Thoracic aorta (tissue), 2 donors: Measurements from ENCODE around the gene SECISBP2. TPM values are rescaled to one million over a fixed set of nuclear protein-coding genes. Genes with fewer than 3 reads are reported as not detected.
"Not testable (repeated sequence)": the region's sequence is repeated elsewhere in the genome, so short reads cannot be mapped to it uniquely, and the experiment has no call there.

Experiments used
- ATAC-seq: fragments of 150-250 bp; one replicate; pipeline ENCODE4 v1.8.0; 2017; ENCODE audit warnings: low read depth; ENCODE audit not compliant: insufficient number of reproducible peaks, low FRiP score
- DNase-seq: peaks from one replicate; pipeline ENCODE4 v3.0.0-alpha.2; 2020; ENCODE audit warnings: low spot score
- H3K27ac ChIP-seq, 2 donors: fragments of 200-600 bp; sonication (generic); 1 replicate in 1 of 2; 2 replicates in 1 of 2; pipeline ENCODE4 v1.5.1; 2016; ENCODE audit warnings: mild to moderate bottlenecking in 2 of 2, moderate library complexity in 2 of 2
- H3K27me3 ChIP-seq: fragments of 200-600 bp; sonication (generic); replicated peaks from 2 replicates; pipeline ENCODE4 v1.6.0; 2016; ENCODE audit warnings: mild to moderate bottlenecking; ENCODE audit not compliant: insufficient read depth
- H3K36me3 ChIP-seq: fragments of 200-600 bp; sonication (generic); one replicate; pipeline ENCODE4 v1.5.1; 2016
- H3K4me1 ChIP-seq, 2 donors: fragments of 200-600 bp; sonication (generic); 1 replicate in 1 of 2; 2 replicates in 1 of 2; pipeline versions ENCODE4 v1.5.1 to v1.6.0; 2016; ENCODE audit warnings: low read depth in 2 of 2, mild to moderate bottlenecking in 1 of 2; ENCODE audit not compliant: control insufficient read depth in 1 of 2
- H3K4me3 ChIP-seq: fragments of 200-600 bp; sonication (generic); 2 replicates; pipeline ENCODE4 v1.5.1; 2016; ENCODE audit warnings: mild to moderate bottlenecking
- H3K9me3 ChIP-seq: fragments of 200-600 bp; sonication (generic); 2 replicates; pipeline ENCODE4 v1.5.1; 2016
- CTCF ChIP-seq: fragments of 200-600 bp; sonication (generic); IDR thresholded peaks from one replicate; pipeline ENCODE4 v1.5.1; 2019; ENCODE audit warnings: antibody characterized with exemption
- total RNA-seq, 2 donors: library from RNA; depleted of rRNA; stranded (reverse); fragments of >200 nt; gene quantifications; one replicate each; pipeline versions ENCODE4 v1.1.0 to v1.2.3, GENCODE V29; 2016

SECISBP2 gene
- total RNA-seq, 2 donors from 2014 or later, result 37.2 to 91.5 TPM

- DNase-seq, result no peak
- TF ChIP-seq CTCF, result no peak
Observed at GRCh38 chr9:89342948-89343347, 24.6 kb downstream of the SECISBP2 start.

DNA sequence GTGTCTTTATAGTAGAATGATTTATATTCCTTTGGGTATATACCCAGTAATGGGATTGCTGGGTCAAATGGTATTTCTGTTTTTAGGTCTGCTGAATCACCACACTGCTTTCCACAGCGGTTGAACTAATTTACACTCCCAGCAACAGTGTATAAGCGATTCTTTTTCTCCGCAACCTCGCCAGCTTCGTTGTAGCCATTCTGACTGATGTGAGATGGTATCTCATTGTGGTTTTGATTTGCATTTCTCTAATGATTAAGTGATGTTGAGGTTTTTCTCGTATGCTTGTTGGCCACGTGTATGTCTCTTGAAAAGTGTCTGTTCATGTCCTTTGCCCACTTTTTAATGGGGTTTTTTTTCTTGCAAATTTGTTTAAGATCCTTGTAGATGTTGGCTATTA, 25.5 kb downstream of the SECISBP2 start:
- H3K36me3 ChIP-seq, result peaks cover 69% of the 10 kb centered on the region
- not testable (repeated sequence) for H3K9me3 ChIP-seq, H3K27ac ChIP-seq, ATAC-seq, H3K4me1 ChIP-seq, DNase-seq, H3K27me3 ChIP-seq, H3K4me3 ChIP-seq

More at GRCh38 chr9:89342948-89343347, 24.6 kb downstream of the SECISBP2 start:
- Histone ChIP-seq H3K9me3 (no peaks in the 10 kb centered on the region), H3K36me3 (peaks cover 62% of the 10 kb centered on the region), H3K4me3 (no peak overlapping the region), H3K27me3 (no peaks in the 10 kb centered on the region), H3K27ac (no peak overlapping the region), H3K4me1 (no peaks in the 10 kb centered on the region)
- ATAC-seq, result no peak

GRCh38 chr9:89345476-89345875, 27.2 kb downstream of the SECISBP2 start:
- Histone ChIP-seq H3K4me1 (no peaks in the 10 kb centered on the region), H3K36me3 (peaks cover 76% of the 10 kb centered on the region)
- DNase-seq, result no peak

DNA sequence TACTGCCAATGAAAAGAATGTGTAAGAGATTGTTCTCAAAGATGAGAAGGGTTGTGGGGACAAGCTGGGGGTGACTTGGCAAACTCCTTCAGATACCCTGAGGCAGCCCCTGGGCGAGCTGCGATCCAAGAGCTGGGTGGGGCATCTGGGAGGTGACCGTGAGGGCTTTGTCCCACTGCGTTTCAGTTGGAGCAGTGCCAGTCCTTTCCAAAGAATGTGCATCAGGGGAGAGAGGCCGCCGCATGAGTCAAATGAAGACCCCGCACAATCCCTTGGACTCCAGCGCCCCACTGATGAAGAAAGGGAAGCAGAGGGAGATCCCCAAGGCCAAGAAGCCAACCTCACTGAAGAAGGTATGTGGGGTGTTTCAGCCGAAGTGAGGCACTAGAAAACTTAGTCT, 28.4 kb downstream of the SECISBP2 start:
- Histone ChIP-seq H3K27ac (no peak overlapping the region), H3K4me3 (no peak overlapping the region), H3K36me3 (peaks cover 83% of the 10 kb centered on the region), H3K9me3 (no peaks in the 10 kb centered on the region), H3K4me1 (no peaks in the 10 kb centered on the region), H3K27me3 (no peaks in the 10 kb centered on the region)
- no peak for TF ChIP-seq CTCF
- DNase-seq (no peak), ATAC-seq (no peak)

More at GRCh38 chr9:89345476-89345875, 27.2 kb downstream of the SECISBP2 start:
- ATAC-seq, result no peak
- Histone ChIP-seq H3K27ac (no peak overlapping the region), H3K9me3 (no peaks in the 10 kb centered on the region), H3K4me3 (no peak overlapping the region), H3K27me3 (no peaks in the 10 kb centered on the region)
- no peak for TF ChIP-seq CTCF

DNA sequence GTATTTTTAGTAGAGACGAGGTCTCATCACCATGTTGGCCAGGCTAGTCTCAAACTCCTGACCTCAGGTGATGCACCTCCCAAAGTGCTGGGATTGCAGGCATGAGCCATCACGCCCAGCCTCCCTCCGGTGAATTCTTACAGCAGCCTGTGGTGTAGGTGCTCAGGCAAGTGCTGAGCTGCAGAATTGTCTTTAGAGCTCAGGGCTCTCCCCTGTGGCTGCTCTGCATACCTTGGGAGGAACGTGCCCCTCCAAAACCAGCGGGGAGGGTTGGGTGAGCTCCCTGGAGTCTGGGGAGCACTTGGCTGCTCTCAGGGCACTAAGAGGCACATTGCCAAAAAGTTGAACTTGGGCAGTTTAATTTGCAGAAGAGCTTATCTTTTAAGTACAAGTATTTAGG, 29.4 kb downstream of the SECISBP2 start:
- H3K9me3 ChIP-seq, result no peaks in the 10 kb centered on the region
- H3K4me1 ChIP-seq, result no peaks in the 10 kb centered on the region
- no peak overlapping the region for H3K4me3 ChIP-seq
- H3K27ac ChIP-seq, result no peak overlapping the region
- H3K36me3 ChIP-seq, result peaks cover 81% of the 10 kb centered on the region
- no peak for DNase-seq
- TF ChIP-seq CTCF, result no peak
- H3K27me3 ChIP-seq, result no peaks in the 10 kb centered on the region
- no peak for ATAC-seq

- ATAC-seq (no peak), DNase-seq (no peak)
- no peaks in the 10 kb centered on the region for H3K4me1 ChIP-seq
- H3K9me3 ChIP-seq, result no peaks in the 10 kb centered on the region
- no peak for TF ChIP-seq CTCF
- no peak overlapping the region for H3K4me3 ChIP-seq
- peaks cover 84% of the 10 kb centered on the region for H3K36me3 ChIP-seq
- H3K27ac ChIP-seq, result no peak overlapping the region
- no peaks in the 10 kb centered on the region for H3K27me3 ChIP-seq
Observed at GRCh38 chr9:89349607-89350006, 31.3 kb downstream of the SECISBP2 start.
